ENCODE measurements around the gene CD58.

GRCh38 chr1:116496380-116496779 is 74.4 kb downstream of the CD58 start:
- TF ChIP-seq, protein P1, sequence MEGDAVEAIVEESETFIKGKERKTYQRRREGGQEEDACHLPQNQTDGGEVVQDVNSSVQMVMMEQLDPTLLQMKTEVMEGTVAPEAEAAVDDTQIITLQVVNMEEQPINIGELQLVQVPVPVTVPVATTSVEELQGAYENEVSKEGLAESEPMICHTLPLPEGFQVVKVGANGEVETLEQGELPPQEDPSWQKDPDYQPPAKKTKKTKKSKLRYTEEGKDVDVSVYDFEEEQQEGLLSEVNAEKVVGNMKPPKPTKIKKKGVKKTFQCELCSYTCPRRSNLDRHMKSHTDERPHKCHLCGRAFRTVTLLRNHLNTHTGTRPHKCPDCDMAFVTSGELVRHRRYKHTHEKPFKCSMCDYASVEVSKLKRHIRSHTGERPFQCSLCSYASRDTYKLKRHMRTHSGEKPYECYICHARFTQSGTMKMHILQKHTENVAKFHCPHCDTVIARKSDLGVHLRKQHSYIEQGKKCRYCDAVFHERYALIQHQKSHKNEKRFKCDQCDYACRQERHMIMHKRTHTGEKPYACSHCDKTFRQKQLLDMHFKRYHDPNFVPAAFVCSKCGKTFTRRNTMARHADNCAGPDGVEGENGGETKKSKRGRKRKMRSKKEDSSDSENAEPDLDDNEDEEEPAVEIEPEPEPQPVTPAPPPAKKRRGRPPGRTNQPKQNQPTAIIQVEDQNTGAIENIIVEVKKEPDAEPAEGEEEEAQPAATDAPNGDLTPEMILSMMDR (IDR thresholded peaks at IDR 0.05), result no peak
- TF ChIP-seq POLR2A (IDR thresholded peaks at IDR 0.05), result no peak

Measured in ovary (tissue), 3 donors.